Stimulated activated CD8-positive, alpha-beta memory T cell treated with anti-CD3 and anti-CD28 coated beads, Interleukin-7, amount 100 ng/mL, for 24 hours (primary cell): ENCODE data around the gene SPACA7.
"Not testable (repeated sequence)": the region's sequence is repeated elsewhere in the genome, so short reads cannot be mapped to it uniquely, and the experiment has no call there.

ENCODE experiments used
- DNase-seq: peaks from one replicate; pipeline ENCODE4 v3.0.0-alpha.2; 2020; ENCODE audit warnings: low read depth

SPACA7 gene

GRCh38 chr13:112350300-112350699 lies 25.9 kb upstream of the SPACA7 start:
- DNase-seq, result no peak

- DNase-seq, result no peak
Measured at GRCh38 chr13:112351825-112352224, 24.3 kb upstream of the SPACA7 start.

- no peak for DNase-seq
Measured at GRCh38 chr13:112353856-112354255, 22.3 kb upstream of the SPACA7 start.

- DNase-seq, result no peak
Measured at GRCh38 chr13:112354330-112355273, 21.6 kb upstream of the SPACA7 start.

GRCh38 chr13:112355274-112355838 lies 20.8 kb upstream of the SPACA7 start:
- no peak for DNase-seq

- no peak for DNase-seq
Measured at GRCh38 chr13:112356190-112356589, 20.0 kb upstream of the SPACA7 start.

- DNase-seq, result no peak
Measured at GRCh38 chr13:112358156-112358555, 18.0 kb upstream of the SPACA7 start.

GRCh38 chr13:112362021-112362420 lies 14.1 kb upstream of the SPACA7 start:
- no peak for DNase-seq

- DNase-seq, result no peak
Measured at GRCh38 chr13:112363867-112364528, 12.2 kb upstream of the SPACA7 start.

GRCh38 chr13:112366907-112367646 lies 9.1 kb upstream of the SPACA7 start:
- DNase-seq, result no peak

GRCh38 chr13:112368883-112369282 lies 7.3 kb upstream of the SPACA7 start:
- DNase-seq, result no peak

GRCh38 chr13:112370311-112370710 lies 5.8 kb upstream of the SPACA7 start:
- DNase-seq, result no peak

- no peak for DNase-seq
Measured at GRCh38 chr13:112374271-112374670, 1.9 kb upstream of the SPACA7 start.

- no peak for DNase-seq
Measured at GRCh38 chr13:112391746-112392145, 15.6 kb downstream of the SPACA7 start.

- no peak for DNase-seq
Measured at GRCh38 chr13:112392719-112393118, 16.6 kb downstream of the SPACA7 start.

GRCh38 chr13:112395022-112395421 lies 18.9 kb downstream of the SPACA7 start:
- DNase-seq, result not testable (repeated sequence)

- not testable (repeated sequence) for DNase-seq
Measured at GRCh38 chr13:112395941-112396340, 19.8 kb downstream of the SPACA7 start.

- DNase-seq, result no peak
Measured at GRCh38 chr13:112397108-112397507, 21.0 kb downstream of the SPACA7 start.

- DNase-seq, result not testable (repeated sequence)
Measured at GRCh38 chr13:112398347-112398746, 22.2 kb downstream of the SPACA7 start.

- not testable (repeated sequence) for DNase-seq
Measured at GRCh38 chr13:112409828-112410227, 33.7 kb downstream of the SPACA7 start.

GRCh38 chr13:112416647-112417046 lies 40.5 kb downstream of the SPACA7 start:
- DNase-seq, result no peak

GRCh38 chr13:112417079-112417478 lies 40.9 kb downstream of the SPACA7 start:
- no peak for DNase-seq
